Activated naive CD8-positive, alpha-beta T cell (primary cell): ENCODE measurements around the gene DEGS1.
A peak's percentile ranks its signal among the peaks of the same experiment; 100 is the strongest.
"Not testable (repeated sequence)": the region's sequence is repeated elsewhere in the genome, so short reads cannot be mapped to it uniquely, and the experiment has no call there.

ENCODE experiments used
- H3K27ac Mint-ChIP-seq: one replicate; pipeline ENCODE4 v1.8.0; 2021; ENCODE audit warnings: mixed read lengths
- H3K27me3 Mint-ChIP-seq: one replicate; pipeline ENCODE4 v1.8.0; 2021; ENCODE audit warnings: mixed read lengths
- H3K36me3 Mint-ChIP-seq: one replicate; pipeline ENCODE4 v1.8.0; 2021; ENCODE audit warnings: mixed read lengths
- H3K4me1 Mint-ChIP-seq: one replicate; pipeline ENCODE4 v1.8.0; 2021; ENCODE audit warnings: low read depth, mixed read lengths
- H3K4me3 Mint-ChIP-seq: one replicate; pipeline ENCODE4 v1.8.0; 2021; ENCODE audit warnings: mild to moderate bottlenecking, mixed read lengths
- H3K9me3 Mint-ChIP-seq: one replicate; pipeline ENCODE4 v1.8.0; 2021; ENCODE audit warnings: low read depth, mixed read lengths

Gene DEGS1

GRCh38 chr1:224193319-224193966 lies 10.4 kb downstream of the DEGS1 start:
- no peak overlapping the region for H3K27ac Mint-ChIP-seq
- H3K36me3 Mint-ChIP-seq: peaks cover 7% of the 10 kb centered on the region

GRCh38 chr1:224196813-224197600 lies 14.0 kb downstream of the DEGS1 start:
- Mint-ChIP-seq H3K4me1 (peaks cover 5% of the 10 kb centered on the region), H3K27me3 (no peaks in the 10 kb centered on the region), H3K9me3 (no peaks in the 10 kb centered on the region), H3K4me3 (no peak overlapping the region), H3K36me3 (peaks cover 6% of the 10 kb centered on the region), H3K27ac (peak overlapping the region; percentile 41)

More at GRCh38 chr1:224193319-224193966, 10.4 kb downstream of the DEGS1 start:
- peaks cover 21% of the 10 kb centered on the region for H3K4me1 Mint-ChIP-seq
- H3K4me3 Mint-ChIP-seq: no peak overlapping the region
- no peaks in the 10 kb centered on the region for H3K27me3 Mint-ChIP-seq
- no peaks in the 10 kb centered on the region for H3K9me3 Mint-ChIP-seq

GRCh38 chr1:224198572-224198971 lies 15.5 kb downstream of the DEGS1 start:
- Mint-ChIP-seq H3K27ac (no peak overlapping the region), H3K36me3 (peaks cover 4% of the 10 kb centered on the region), H3K4me1 (peaks cover 2% of the 10 kb centered on the region), H3K27me3 (no peaks in the 10 kb centered on the region), H3K4me3 (no peak overlapping the region), H3K9me3 (no peaks in the 10 kb centered on the region)

GRCh38 chr1:224199679-224200078 lies 16.6 kb downstream of the DEGS1 start:
- H3K36me3 Mint-ChIP-seq: peaks cover 2% of the 10 kb centered on the region
- H3K4me3 Mint-ChIP-seq: no peak overlapping the region
- no peaks in the 10 kb centered on the region for H3K27me3 Mint-ChIP-seq
- H3K9me3 Mint-ChIP-seq: no peaks in the 10 kb centered on the region
- H3K27ac Mint-ChIP-seq: no peak overlapping the region
- H3K4me1 Mint-ChIP-seq: peaks cover 5% of the 10 kb centered on the region

- H3K4me1 Mint-ChIP-seq: peaks cover 11% of the 10 kb centered on the region
- no peak overlapping the region for H3K4me3 Mint-ChIP-seq
- H3K9me3 Mint-ChIP-seq: no peaks in the 10 kb centered on the region
- no peaks in the 10 kb centered on the region for H3K36me3 Mint-ChIP-seq
- no peak overlapping the region for H3K27ac Mint-ChIP-seq
- no peaks in the 10 kb centered on the region for H3K27me3 Mint-ChIP-seq
Measured at GRCh38 chr1:224201383-224201782, 18.3 kb downstream of the DEGS1 start.

GRCh38 chr1:224201853-224202252 lies 18.8 kb downstream of the DEGS1 start:
- H3K4me3 Mint-ChIP-seq: no peak overlapping the region
- H3K9me3 Mint-ChIP-seq: no peaks in the 10 kb centered on the region
- H3K4me1 Mint-ChIP-seq: peaks cover 11% of the 10 kb centered on the region
- H3K27ac Mint-ChIP-seq: no peak overlapping the region
- H3K27me3 Mint-ChIP-seq: no peaks in the 10 kb centered on the region
- no peaks in the 10 kb centered on the region for H3K36me3 Mint-ChIP-seq

GRCh38 chr1:224203243-224204016 lies 20.4 kb downstream of the DEGS1 start:
- H3K4me3 Mint-ChIP-seq: no peak overlapping the region
- H3K27ac Mint-ChIP-seq: no peak overlapping the region
- no peaks in the 10 kb centered on the region for H3K9me3 Mint-ChIP-seq
- H3K4me1 Mint-ChIP-seq: peaks cover 11% of the 10 kb centered on the region
- no peaks in the 10 kb centered on the region for H3K27me3 Mint-ChIP-seq
- H3K36me3 Mint-ChIP-seq: no peaks in the 10 kb centered on the region

GRCh38 chr1:224205438-224205840 lies 22.4 kb downstream of the DEGS1 start:
- Mint-ChIP-seq H3K9me3 (no peaks in the 10 kb centered on the region), H3K4me1 (peaks cover 11% of the 10 kb centered on the region), H3K36me3 (no peaks in the 10 kb centered on the region), H3K27ac (peak overlapping the region; percentile 84), H3K4me3 (peak overlapping the region; percentile 67), H3K27me3 (no peaks in the 10 kb centered on the region)

GRCh38 chr1:224205931-224206538 lies 23.0 kb downstream of the DEGS1 start:
- H3K27ac Mint-ChIP-seq: peak overlapping the region; percentile 55
- peak overlapping the region; percentile 67 for H3K4me3 Mint-ChIP-seq
- not testable (repeated sequence) for H3K36me3 Mint-ChIP-seq, H3K9me3 Mint-ChIP-seq, H3K27me3 Mint-ChIP-seq
- peaks cover 11% of the 10 kb centered on the region for H3K4me1 Mint-ChIP-seq

- Mint-ChIP-seq H3K4me1 (no peaks in the 10 kb centered on the region), H3K4me3 (no peak overlapping the region), H3K27me3 (no peaks in the 10 kb centered on the region), H3K27ac (no peak overlapping the region), H3K36me3 (no peaks in the 10 kb centered on the region), H3K9me3 (no peaks in the 10 kb centered on the region)
Measured at GRCh38 chr1:224211206-224211962, 28.3 kb downstream of the DEGS1 start.

- no peak overlapping the region for H3K27ac Mint-ChIP-seq
- no peaks in the 10 kb centered on the region for H3K36me3 Mint-ChIP-seq
- H3K27me3 Mint-ChIP-seq: no peaks in the 10 kb centered on the region
- no peaks in the 10 kb centered on the region for H3K9me3 Mint-ChIP-seq
- H3K4me3 Mint-ChIP-seq: no peak overlapping the region
- no peaks in the 10 kb centered on the region for H3K4me1 Mint-ChIP-seq
Measured at GRCh38 chr1:224212618-224213061, 29.6 kb downstream of the DEGS1 start.

GRCh38 chr1:224213438-224214119 lies 30.5 kb downstream of the DEGS1 start:
- no peaks in the 10 kb centered on the region for H3K9me3 Mint-ChIP-seq
- no peak overlapping the region for H3K27ac Mint-ChIP-seq
- no peaks in the 10 kb centered on the region for H3K4me1 Mint-ChIP-seq
- no peak overlapping the region for H3K4me3 Mint-ChIP-seq
- H3K27me3 Mint-ChIP-seq: no peaks in the 10 kb centered on the region
- no peaks in the 10 kb centered on the region for H3K36me3 Mint-ChIP-seq

GRCh38 chr1:224216382-224216781 lies 33.3 kb downstream of the DEGS1 start:
- Mint-ChIP-seq H3K27ac (no peak overlapping the region), H3K36me3 (no peaks in the 10 kb centered on the region), H3K9me3 (no peaks in the 10 kb centered on the region), H3K27me3 (no peaks in the 10 kb centered on the region), H3K4me1 (no peaks in the 10 kb centered on the region), H3K4me3 (no peak overlapping the region)
